GM23338 (cell line): Measurements from ENCODE around the gene MRPL37. TPM values are rescaled to one million over a fixed set of nuclear protein-coding genes. Genes with fewer than 3 reads are reported as not detected.

Source experiments
- ATAC-seq: fragments of 200-7000 bp; cut with Tn5 transposase; 3 replicates; pipeline ENCODE4 v1.9.1; 2020
- DNase-seq: peaks from one replicate; pipeline ENCODE4 v3.0.0-alpha.2; 2015; ENCODE audit warnings: low spot score
- H2AFZ ChIP-seq: fragments of 200-600 bp; sonication (generic); 2 replicates; pipeline ENCODE4 v1.8.0; 2016; ENCODE audit warnings: antibody characterized with exemption, mild to moderate bottlenecking, moderate library complexity
- H3F3A ChIP-seq: fragments of 200-600 bp; sonication (generic); replicated peaks from 2 replicates; pipeline ENCODE4 v1.8.0; 2017; ENCODE audit warnings: antibody characterized with exemption, mixed run types, low read depth
- H3K27ac ChIP-seq: fragments of 200-600 bp; sonication (generic); 2 replicates; pipeline ENCODE4 v1.6.1; 2016; ENCODE audit warnings: low read depth
- H3K27me3 ChIP-seq: fragments of 200-600 bp; sonication (generic); 2 replicates; pipeline ENCODE4 v1.8.0; 2016; ENCODE audit warnings: mild to moderate bottlenecking, mixed run types, moderate library complexity; ENCODE audit not compliant: insufficient read depth
- H3K36me3 ChIP-seq: fragments of 200-600 bp; sonication (generic); 2 replicates; pipeline ENCODE4 v1.8.0; 2016; ENCODE audit warnings: mild to moderate bottlenecking; ENCODE audit not compliant: insufficient read depth
- H3K4me1 ChIP-seq: fragments of 200-600 bp; sonication (generic); 2 replicates; pipeline ENCODE4 v1.8.0; 2016; ENCODE audit warnings: mild to moderate bottlenecking, moderate library complexity; ENCODE audit not compliant: insufficient read depth
- H3K4me2 ChIP-seq: fragments of 200-600 bp; sonication (generic); 2 replicates; pipeline ENCODE4 v1.7.1; 2017; ENCODE audit warnings: mixed run types
- H3K4me3 ChIP-seq: fragments of 200-600 bp; sonication (generic); 2 replicates; pipeline ENCODE4 v1.6.1; 2016; ENCODE audit warnings: mixed run types
- H3K79me2 ChIP-seq: fragments of 200-600 bp; sonication (generic); replicated peaks from 2 replicates; pipeline ENCODE4 v1.8.0; 2017; ENCODE audit warnings: mild to moderate bottlenecking; ENCODE audit not compliant: insufficient read depth
- H3K9me2 ChIP-seq: fragments of 200-600 bp; sonication (generic); 2 replicates; pipeline ENCODE4 v1.8.0; 2017; ENCODE audit not compliant: insufficient read depth
- H4K20me1 ChIP-seq: fragments of 200-600 bp; sonication (generic); replicated peaks from 2 replicates; pipeline ENCODE4 v1.8.0; 2017; ENCODE audit warnings: mild to moderate bottlenecking; ENCODE audit not compliant: insufficient read depth
- H3K27ac Mint-ChIP-seq: 2 replicates; pipeline ENCODE4 v1.8.0; 2020; ENCODE audit warnings: inconsistent platforms, mild to moderate bottlenecking, moderate library complexity, mixed read lengths
- H3K27me3 Mint-ChIP-seq: 3 replicates; pipeline ENCODE4 v1.8.0; 2022; ENCODE audit warnings: low read depth, mild to moderate bottlenecking, moderate library complexity, mixed read lengths, inconsistent platforms; ENCODE audit not compliant: insufficient read depth, poor library complexity
- H3K36me3 Mint-ChIP-seq: 3 replicates; pipeline ENCODE4 v1.8.0; 2021; ENCODE audit warnings: low read depth, mild to moderate bottlenecking, inconsistent platforms, moderate library complexity, mixed read lengths
- H3K4me1 Mint-ChIP-seq: 3 replicates; pipeline ENCODE4 v1.8.0; 2020; ENCODE audit warnings: mild to moderate bottlenecking, inconsistent platforms, mixed read lengths
- H3K4me3 Mint-ChIP-seq: 3 replicates; pipeline ENCODE4 v1.8.0; 2021; ENCODE audit warnings: moderate library complexity, mild to moderate bottlenecking, inconsistent platforms, mixed read lengths
- H3K9me3 Mint-ChIP-seq: 3 replicates; pipeline ENCODE4 v1.8.0; 2020; ENCODE audit warnings: moderate library complexity, mild to moderate bottlenecking, inconsistent platforms, mixed read lengths
- CREB1 ChIP-seq: fragments of 250-450 bp; sonication (Bioruptor Pico); IDR thresholded peaks from 2 replicates; pipeline ENCODE4 v1.5.0; 2020; ENCODE audit warnings: low read depth, mild to moderate bottlenecking, moderate library complexity
- CTCF ChIP-seq, 2 experiments: fragments of 200-600 bp in 1 of 2; sonication (generic) in 1 of 2; conservative IDR thresholded peaks; 2 replicates each; pipeline versions ENCODE4 v1.5.1 to v1.6.1; 2016 to 2017; ENCODE audit warnings: antibody characterized with exemption in 2 of 2, low read depth in 2 of 2, mild to moderate bottlenecking in 2 of 2, moderate library complexity in 1 of 2
- EZH2 ChIP-seq: fragments of 200-600 bp; sonication (generic); IDR thresholded peaks from one replicate; pipeline ENCODE4 v1.8.0; 2017; ENCODE audit warnings: antibody characterized with exemption, mild to moderate bottlenecking, low read depth; ENCODE audit not compliant: unreplicated experiment
- EZH2phosphoT487 ChIP-seq: fragments of 200-600 bp; sonication (generic); IDR thresholded peaks from one replicate; pipeline ENCODE4 v1.8.1; 2018; ENCODE audit warnings: antibody characterized with exemption; ENCODE audit not compliant: unreplicated experiment
- JUNB ChIP-seq: IDR thresholded peaks from one replicate; pipeline ENCODE4 v1.6.1; 2016; ENCODE audit warnings: antibody characterized with exemption; ENCODE audit not compliant: unreplicated experiment
- NANOG ChIP-seq: IDR thresholded peaks from 2 replicates; pipeline ENCODE4 v1.6.1; 2016; ENCODE audit warnings: antibody characterized with exemption, borderline replicate concordance
- POLR2AphosphoS5 ChIP-seq: IDR thresholded peaks from 2 replicates; pipeline ENCODE4 v1.6.1; 2016; ENCODE audit warnings: antibody characterized with exemption, low read depth
- STAT1 ChIP-seq: IDR thresholded peaks from one replicate; pipeline ENCODE4 v1.6.1; 2016; ENCODE audit warnings: antibody characterized with exemption; ENCODE audit not compliant: unreplicated experiment
- ZNF114 ChIP-seq: fragments of 250-450 bp; sonication (Bioruptor Pico); IDR thresholded peaks from 2 replicates; pipeline ENCODE4 v1.5.0; 2020; ENCODE audit warnings: mild to moderate bottlenecking, moderate library complexity
- ZNF331 ChIP-seq: fragments of 250-450 bp; sonication (Bioruptor Pico); IDR thresholded peaks from 2 replicates; pipeline ENCODE4 v1.5.0; 2020; ENCODE audit warnings: low read depth, mild to moderate bottlenecking, moderate library complexity
- ZNF462 ChIP-seq: fragments of 250-450 bp; sonication (Bioruptor Pico); IDR thresholded peaks from 2 replicates; pipeline ENCODE4 v1.5.0; 2020; ENCODE audit warnings: mild to moderate bottlenecking, moderate library complexity
- polyA plus RNA-seq: library from polyadenylated mRNA; unstranded; fragments of >200 nt; fragmentation: Nextera tagmentation; extraction: Ambion mirVana; gene quantifications from 2 replicates; pipeline ENCODE4 v1.2.1, GENCODE V29; 2016
- total RNA-seq: library from RNA; depleted of rRNA; stranded (reverse); fragments of >200 nt; shearing (Covaris generic); gene quantifications from 2 replicates; pipeline ENCODE4 v1.2.3, GENCODE V29; 2014
- TF ChIP-seq, protein P1 (sequence below): IDR thresholded peaks from 2 replicates; pipeline ENCODE4 v1.6.1; 2016; ENCODE audit warnings: antibody characterized with exemption
- TF ChIP-seq, protein P2 (sequence below): IDR thresholded peaks from one replicate; pipeline ENCODE4 v1.6.1; 2018; ENCODE audit warnings: antibody characterized with exemption; ENCODE audit not compliant: unreplicated experiment

Gene MRPL37
- total and polyA plus RNA-seq, 2 experiments from 2014 or later, result 130 to 155 TPM

DNA sequence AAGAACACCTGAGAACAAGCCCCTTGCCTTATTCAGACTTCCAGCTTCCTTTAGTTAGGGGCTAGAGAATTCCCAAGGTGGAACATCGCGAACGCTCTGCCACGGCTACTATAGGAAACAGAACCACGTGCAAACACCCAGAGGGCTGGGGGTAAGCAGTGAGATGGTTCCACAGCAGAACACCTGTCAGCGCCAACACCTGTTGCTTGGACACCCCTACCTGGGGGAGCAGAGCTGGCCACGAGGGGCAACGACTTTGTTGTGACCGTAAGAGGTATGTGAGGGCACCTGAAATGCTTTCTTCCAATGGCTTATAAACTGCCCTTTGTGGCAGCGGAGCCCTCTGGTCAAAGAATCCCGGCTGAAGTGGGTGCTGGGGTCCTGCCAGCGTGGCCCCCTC lies 50.7 kb downstream of the MRPL37 start (continued):
- no peak for TF ChIP-seq ZNF331 (CRISPR knock-in tag)
- TF ChIP-seq NANOG, result no peak

GRCh38 chr1:54252371-54252936 lies 52.5 kb downstream of the MRPL37 start:
- TF ChIP-seq, protein P1, sequence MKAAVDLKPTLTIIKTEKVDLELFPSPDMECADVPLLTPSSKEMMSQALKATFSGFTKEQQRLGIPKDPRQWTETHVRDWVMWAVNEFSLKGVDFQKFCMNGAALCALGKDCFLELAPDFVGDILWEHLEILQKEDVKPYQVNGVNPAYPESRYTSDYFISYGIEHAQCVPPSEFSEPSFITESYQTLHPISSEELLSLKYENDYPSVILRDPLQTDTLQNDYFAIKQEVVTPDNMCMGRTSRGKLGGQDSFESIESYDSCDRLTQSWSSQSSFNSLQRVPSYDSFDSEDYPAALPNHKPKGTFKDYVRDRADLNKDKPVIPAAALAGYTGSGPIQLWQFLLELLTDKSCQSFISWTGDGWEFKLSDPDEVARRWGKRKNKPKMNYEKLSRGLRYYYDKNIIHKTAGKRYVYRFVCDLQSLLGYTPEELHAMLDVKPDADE, result no peak
- TF ChIP-seq NANOG (no peak), POLR2AphosphoS5 (no peak), EZH2phosphoT487 (no peak), STAT1 (no peak), JUNB (no peak), CREB1 (no peak), ZNF462 (no peak), EZH2 (no peak), ZNF114 (CRISPR knock-in tag) (no peak), CTCF (conservative IDR thresholded peaks at IDR 0.05; ENCODE audit: low read depth in 2 of 2) (no peak), ZNF331 (CRISPR knock-in tag) (no peak)
- TF ChIP-seq, protein P2, sequence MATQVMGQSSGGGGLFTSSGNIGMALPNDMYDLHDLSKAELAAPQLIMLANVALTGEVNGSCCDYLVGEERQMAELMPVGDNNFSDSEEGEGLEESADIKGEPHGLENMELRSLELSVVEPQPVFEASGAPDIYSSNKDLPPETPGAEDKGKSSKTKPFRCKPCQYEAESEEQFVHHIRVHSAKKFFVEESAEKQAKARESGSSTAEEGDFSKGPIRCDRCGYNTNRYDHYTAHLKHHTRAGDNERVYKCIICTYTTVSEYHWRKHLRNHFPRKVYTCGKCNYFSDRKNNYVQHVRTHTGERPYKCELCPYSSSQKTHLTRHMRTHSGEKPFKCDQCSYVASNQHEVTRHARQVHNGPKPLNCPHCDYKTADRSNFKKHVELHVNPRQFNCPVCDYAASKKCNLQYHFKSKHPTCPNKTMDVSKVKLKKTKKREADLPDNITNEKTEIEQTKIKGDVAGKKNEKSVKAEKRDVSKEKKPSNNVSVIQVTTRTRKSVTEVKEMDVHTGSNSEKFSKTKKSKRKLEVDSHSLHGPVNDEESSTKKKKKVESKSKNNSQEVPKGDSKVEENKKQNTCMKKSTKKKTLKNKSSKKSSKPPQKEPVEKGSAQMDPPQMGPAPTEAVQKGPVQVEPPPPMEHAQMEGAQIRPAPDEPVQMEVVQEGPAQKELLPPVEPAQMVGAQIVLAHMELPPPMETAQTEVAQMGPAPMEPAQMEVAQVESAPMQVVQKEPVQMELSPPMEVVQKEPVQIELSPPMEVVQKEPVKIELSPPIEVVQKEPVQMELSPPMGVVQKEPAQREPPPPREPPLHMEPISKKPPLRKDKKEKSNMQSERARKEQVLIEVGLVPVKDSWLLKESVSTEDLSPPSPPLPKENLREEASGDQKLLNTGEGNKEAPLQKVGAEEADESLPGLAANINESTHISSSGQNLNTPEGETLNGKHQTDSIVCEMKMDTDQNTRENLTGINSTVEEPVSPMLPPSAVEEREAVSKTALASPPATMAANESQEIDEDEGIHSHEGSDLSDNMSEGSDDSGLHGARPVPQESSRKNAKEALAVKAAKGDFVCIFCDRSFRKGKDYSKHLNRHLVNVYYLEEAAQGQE, result no peak
- no peaks in the 10 kb centered on the region for H3K27me3 ChIP-seq
- peaks cover 11% of the 10 kb centered on the region for H3K79me2 ChIP-seq
- H3K4me3 ChIP-seq, result no peak overlapping the region
- H3F3A ChIP-seq, result no peaks in the 10 kb centered on the region
- H3K27me3 Mint-ChIP-seq, result peaks cover 11% of the 10 kb centered on the region
- no peak overlapping the region for H3K4me3 Mint-ChIP-seq
- H3K27ac ChIP-seq, result no peak overlapping the region
- H3K4me1 Mint-ChIP-seq, result peaks cover 21% of the 10 kb centered on the region
- DNase-seq, result no peak
- no peaks in the 10 kb centered on the region for H3K9me3 Mint-ChIP-seq
- H3K27ac Mint-ChIP-seq, result peak overlapping the region; percentile 45
- H2AFZ ChIP-seq, result no peak overlapping the region
- H3K9me2 ChIP-seq, result no peaks in the 10 kb centered on the region
- peaks cover 15% of the 10 kb centered on the region; the same call in 2 of the 3 replicates for H3K36me3 Mint-ChIP-seq
- peaks cover 3% of the 10 kb centered on the region; the same call in 1 of the 2 replicates for H4K20me1 ChIP-seq
- peaks cover 11% of the 10 kb centered on the region for H3K4me1 ChIP-seq
- H3K4me2 ChIP-seq, result no peak overlapping the region
- ATAC-seq, result no peak
- peaks cover 3% of the 10 kb centered on the region; the same call in 1 of the 2 replicates for H3K36me3 ChIP-seq
